K562 (cell line): ENCODE data around the gene DPP3. TPM values are rescaled to one million over a fixed set of nuclear protein-coding genes. Genes with fewer than 3 reads are reported as not detected.

Source experiments
- ATF7 ChIP-seq: fragments of 450-650 bp; IDR thresholded peaks from 2 replicates; pipeline ENCODE4 v1.7.1; 2014; ENCODE audit warnings: mild to moderate bottlenecking, moderate library complexity
- ETS2 ChIP-seq: IDR thresholded peaks from 2 replicates; pipeline ENCODE4 v1.6.1; 2016; ENCODE audit warnings: borderline replicate concordance, missing genetic modification characterization, mild to moderate bottlenecking, moderate library complexity, missing compliant biosample characterization; ENCODE audit not compliant: poor library complexity, severe bottlenecking
- FOS ChIP-seq: IDR thresholded peaks from 3 replicates; pipeline ENCODE4 v1.6.1; 2011; ENCODE audit not compliant: insufficient read length; ENCODE audit errors: extremely low read depth
- FOSL1 ChIP-seq: fragments of 200-800 bp; sonication (Bioruptor generic); conservative IDR thresholded peaks from 2 replicates; pipeline ENCODE4 v1.6.1; 2016; ENCODE audit warnings: missing genetic modification characterization, missing compliant biosample characterization
- HMGN3 ChIP-seq: IDR thresholded peaks from 2 replicates; pipeline ENCODE4 v1.6.1; 2011; ENCODE audit warnings: borderline replicate concordance, low read depth, mild to moderate bottlenecking, mixed read lengths, low read length; ENCODE audit not compliant: insufficient read length; ENCODE audit errors: extremely low read depth
- HNRNPUL1 ChIP-seq: fragments of 200-400 bp; formaldehyde crosslinking; IDR thresholded peaks from 2 replicates; pipeline ENCODE4 v1.6.1; 2017; ENCODE audit warnings: low read length
- SMAD4 ChIP-seq: fragments of 250-450 bp; sonication (Bioruptor Pico); conservative IDR thresholded peaks from 2 replicates; pipeline ENCODE4 v1.8.0; 2021; ENCODE audit warnings: inconsistent platforms, mild to moderate bottlenecking, moderate library complexity
- SP2 ChIP-seq: IDR thresholded peaks from 2 replicates; pipeline ENCODE4 v1.6.1; 2011; ENCODE audit warnings: mild to moderate bottlenecking, low read depth, low read length, moderate library complexity; ENCODE audit not compliant: poor library complexity, severe bottlenecking; ENCODE audit errors: extremely low read depth
- TAL1 ChIP-seq: fragments of 450-650 bp; IDR thresholded peaks from 2 replicates; pipeline ENCODE4 v1.6.1; 2016; ENCODE audit warnings: mild to moderate bottlenecking
- YY1 ChIP-seq, 3 experiments: IDR thresholded peaks; 2 replicates each; pipeline ENCODE4 v1.6.1; 2011; ENCODE audit warnings: low read length in 2 of 3, mild to moderate bottlenecking in 2 of 3, moderate library complexity in 2 of 3, borderline replicate concordance in 1 of 3, control low read depth in 1 of 3, low read depth in 1 of 3; ENCODE audit not compliant: insufficient read depth in 3 of 3, insufficient replicate concordance in 2 of 3, control insufficient read depth in 1 of 3, insufficient read length in 1 of 3; ENCODE audit errors: extremely low read depth in 1 of 3
- ZNF23 ChIP-seq: fragments of 250-450 bp; sonication (Bioruptor Pico); IDR thresholded peaks from 2 replicates; pipeline ENCODE4 v1.4.0; 2020; ENCODE audit warnings: mild to moderate bottlenecking
- ZNF586 ChIP-seq: fragments of 450-650 bp; formaldehyde crosslinking; conservative IDR thresholded peaks from 2 replicates; pipeline ENCODE4 v1.4.0; 2020; ENCODE audit warnings: mild to moderate bottlenecking, moderate library complexity
- ZNF764 ChIP-seq: fragments of 250-450 bp; sonication (Bioruptor Pico); IDR thresholded peaks from 2 replicates; pipeline ENCODE4 v1.4.0; 2020; ENCODE audit warnings: low read depth, mild to moderate bottlenecking, moderate library complexity
- ZNF785 ChIP-seq: fragments of 250-450 bp; sonication (Bioruptor Pico); IDR thresholded peaks from 2 replicates; pipeline ENCODE4 v1.4.0; 2020; ENCODE audit warnings: mild to moderate bottlenecking
- polyA plus RNA-seq, 8 experiments: library from polyadenylated mRNA; depleted of rRNA in 4 of 8; stranded (reverse) in 5 of 8; unstranded in 3 of 8; fragments of >200 nt; fragmentation: Nextera tagmentation in 2 of 8; fragmentation: Illumina TruSeq in 1 of 8; extraction: Ambion mirVana in 2 of 8; extraction: Trizol in 1 of 8; gene quantifications; 2 replicates each; pipeline versions ENCODE4 v1.2.1 to v1.2.3, GENCODE V29; 2011 to 2014; ENCODE audit warnings: inconsistent platforms in 1 of 8, missing spikeins in 1 of 8
- total RNA-seq, 7 experiments: library from RNA; depleted of rRNA in 6 of 7; stranded (reverse); fragments of >200 nt in 6 of 7; fragmentation: Illumina TruSeq in 2 of 7; extraction: Trizol in 2 of 7; gene quantifications; 2 replicates each; pipeline versions ENCODE4 v1.2.1 to v1.2.3, GENCODE V29; 2011 to 2021; ENCODE audit warnings: low replicate concordance in 1 of 7
- TF ChIP-seq, protein P1 (sequence below): fragments of 450-650 bp; IDR thresholded peaks from 2 replicates; pipeline ENCODE4 v1.6.1; 2016
- TF ChIP-seq, protein P2 (sequence below), 2 experiments: fragments of 450-650 bp; IDR thresholded peaks; 2 replicates each; pipeline ENCODE4 v1.6.1; 2018; ENCODE audit warnings: mild to moderate bottlenecking in 2 of 2, low read depth in 1 of 2; ENCODE audit not compliant: partially characterized antibody in 2 of 2
- TF ChIP-seq, protein P3 (sequence below): conservative IDR thresholded peaks from 2 replicates; pipeline ENCODE4 v1.6.1; 2011; ENCODE audit warnings: low read depth, mild to moderate bottlenecking, low read length; ENCODE audit not compliant: control insufficient read depth
- TF ChIP-seq, protein P4 (sequence below): sonication (generic); formaldehyde crosslinking; IDR thresholded peaks from 2 replicates; pipeline ENCODE4 v1.8.0; 2022; ENCODE audit warnings: mild to moderate bottlenecking, missing genetic modification reagents

Gene DPP3
- total and polyA plus RNA-seq, 9 of the 15 experiments (the other 6 are each of a cell fraction or from before 2014, with no cell fraction given): 3.7 to 69.2 (median 43.3) TPM

DNA sequence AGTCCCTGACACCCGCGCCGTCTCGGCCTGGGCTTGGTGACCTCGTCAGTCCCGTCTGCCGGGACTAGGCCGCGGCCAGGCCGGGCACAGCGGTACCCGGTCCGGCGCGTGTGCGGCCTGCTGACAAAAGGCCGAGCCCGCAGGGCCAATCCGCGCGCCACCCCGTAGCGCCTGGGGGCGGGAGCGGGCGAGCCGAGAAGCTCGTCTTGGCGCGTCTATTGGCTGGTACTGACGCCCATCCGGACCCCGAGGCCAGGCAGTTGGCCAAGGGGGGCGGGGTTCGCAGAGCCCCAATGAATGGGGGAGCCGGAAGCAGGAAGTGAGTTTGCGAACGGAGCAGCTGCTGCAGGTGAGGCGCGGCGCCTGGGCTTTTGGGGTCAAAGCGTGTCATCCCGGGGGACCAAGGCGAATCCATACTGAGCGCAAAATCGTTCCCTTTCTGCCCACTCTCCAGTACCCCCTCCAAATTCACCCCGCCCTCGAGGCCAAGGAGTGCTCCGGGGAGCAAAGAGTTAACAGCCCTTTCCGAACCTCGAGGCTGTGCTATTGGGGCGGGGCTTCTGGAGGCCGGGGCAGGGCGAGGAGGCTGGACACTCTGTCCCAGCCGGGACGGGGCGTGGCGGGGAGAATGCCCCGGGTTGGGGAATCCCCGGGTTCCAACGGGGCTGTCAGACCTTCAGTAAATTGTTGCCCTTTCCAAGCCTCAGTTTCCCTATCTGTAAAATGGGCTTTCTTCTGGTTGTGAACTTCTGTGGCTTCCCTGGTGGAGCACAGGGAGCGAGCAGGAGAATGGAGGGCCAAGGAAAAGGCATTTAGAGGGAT, at the start of gene DPP3 (continued):
- no peak for TF ChIP-seq ZNF586 (CRISPR knock-in tag)
- TF ChIP-seq, protein P1, sequence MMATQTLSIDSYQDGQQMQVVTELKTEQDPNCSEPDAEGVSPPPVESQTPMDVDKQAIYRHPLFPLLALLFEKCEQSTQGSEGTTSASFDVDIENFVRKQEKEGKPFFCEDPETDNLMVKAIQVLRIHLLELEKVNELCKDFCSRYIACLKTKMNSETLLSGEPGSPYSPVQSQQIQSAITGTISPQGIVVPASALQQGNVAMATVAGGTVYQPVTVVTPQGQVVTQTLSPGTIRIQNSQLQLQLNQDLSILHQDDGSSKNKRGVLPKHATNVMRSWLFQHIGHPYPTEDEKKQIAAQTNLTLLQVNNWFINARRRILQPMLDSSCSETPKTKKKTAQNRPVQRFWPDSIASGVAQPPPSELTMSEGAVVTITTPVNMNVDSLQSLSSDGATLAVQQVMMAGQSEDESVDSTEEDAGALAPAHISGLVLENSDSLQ: peak; percentile 99
- 0 out of 2 replicates have a peak, but pooled peaks have one; percentile 33 for TF ChIP-seq SMAD4 (CRISPR knock-in tag)
- TF ChIP-seq HNRNPUL1: no peak
- TF ChIP-seq SP2: peak; percentile 80
- TF ChIP-seq, protein P2, sequence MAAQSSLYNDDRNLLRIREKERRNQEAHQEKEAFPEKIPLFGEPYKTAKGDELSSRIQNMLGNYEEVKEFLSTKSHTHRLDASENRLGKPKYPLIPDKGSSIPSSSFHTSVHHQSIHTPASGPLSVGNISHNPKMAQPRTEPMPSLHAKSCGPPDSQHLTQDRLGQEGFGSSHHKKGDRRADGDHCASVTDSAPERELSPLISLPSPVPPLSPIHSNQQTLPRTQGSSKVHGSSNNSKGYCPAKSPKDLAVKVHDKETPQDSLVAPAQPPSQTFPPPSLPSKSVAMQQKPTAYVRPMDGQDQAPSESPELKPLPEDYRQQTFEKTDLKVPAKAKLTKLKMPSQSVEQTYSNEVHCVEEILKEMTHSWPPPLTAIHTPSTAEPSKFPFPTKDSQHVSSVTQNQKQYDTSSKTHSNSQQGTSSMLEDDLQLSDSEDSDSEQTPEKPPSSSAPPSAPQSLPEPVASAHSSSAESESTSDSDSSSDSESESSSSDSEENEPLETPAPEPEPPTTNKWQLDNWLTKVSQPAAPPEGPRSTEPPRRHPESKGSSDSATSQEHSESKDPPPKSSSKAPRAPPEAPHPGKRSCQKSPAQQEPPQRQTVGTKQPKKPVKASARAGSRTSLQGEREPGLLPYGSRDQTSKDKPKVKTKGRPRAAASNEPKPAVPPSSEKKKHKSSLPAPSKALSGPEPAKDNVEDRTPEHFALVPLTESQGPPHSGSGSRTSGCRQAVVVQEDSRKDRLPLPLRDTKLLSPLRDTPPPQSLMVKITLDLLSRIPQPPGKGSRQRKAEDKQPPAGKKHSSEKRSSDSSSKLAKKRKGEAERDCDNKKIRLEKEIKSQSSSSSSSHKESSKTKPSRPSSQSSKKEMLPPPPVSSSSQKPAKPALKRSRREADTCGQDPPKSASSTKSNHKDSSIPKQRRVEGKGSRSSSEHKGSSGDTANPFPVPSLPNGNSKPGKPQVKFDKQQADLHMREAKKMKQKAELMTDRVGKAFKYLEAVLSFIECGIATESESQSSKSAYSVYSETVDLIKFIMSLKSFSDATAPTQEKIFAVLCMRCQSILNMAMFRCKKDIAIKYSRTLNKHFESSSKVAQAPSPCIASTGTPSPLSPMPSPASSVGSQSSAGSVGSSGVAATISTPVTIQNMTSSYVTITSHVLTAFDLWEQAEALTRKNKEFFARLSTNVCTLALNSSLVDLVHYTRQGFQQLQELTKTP (IDR thresholded peaks at IDR 0.05; ENCODE audit: low read depth in 1 of 2, partially characterized antibody in 2 of 2): peak in 1 of 2 experiments; percentile 55
- peak; percentile 80 for TF ChIP-seq HMGN3
- TF ChIP-seq ETS2 (tag): no peak
- TF ChIP-seq, protein P3, sequence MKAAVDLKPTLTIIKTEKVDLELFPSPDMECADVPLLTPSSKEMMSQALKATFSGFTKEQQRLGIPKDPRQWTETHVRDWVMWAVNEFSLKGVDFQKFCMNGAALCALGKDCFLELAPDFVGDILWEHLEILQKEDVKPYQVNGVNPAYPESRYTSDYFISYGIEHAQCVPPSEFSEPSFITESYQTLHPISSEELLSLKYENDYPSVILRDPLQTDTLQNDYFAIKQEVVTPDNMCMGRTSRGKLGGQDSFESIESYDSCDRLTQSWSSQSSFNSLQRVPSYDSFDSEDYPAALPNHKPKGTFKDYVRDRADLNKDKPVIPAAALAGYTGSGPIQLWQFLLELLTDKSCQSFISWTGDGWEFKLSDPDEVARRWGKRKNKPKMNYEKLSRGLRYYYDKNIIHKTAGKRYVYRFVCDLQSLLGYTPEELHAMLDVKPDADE: peak; percentile 66
- no peak for TF ChIP-seq TAL1
- 0 out of 2 replicates have a peak, but pooled peaks have one; percentile 51 for TF ChIP-seq FOSL1 (tag)
- peak; percentile 86 for TF ChIP-seq FOS
- TF ChIP-seq ZNF785 (CRISPR knock-in tag): no peak
- peak; percentile 77 for TF ChIP-seq ATF7
- no peak for TF ChIP-seq ZNF23
- TF ChIP-seq ZNF764 (CRISPR knock-in tag): no peak
- TF ChIP-seq YY1 (IDR thresholded peaks at IDR 0.05; ENCODE audit: borderline replicate concordance in 1 of 3, control insufficient read depth in 1 of 3, extremely low read depth in 1 of 3, insufficient read depth in 3 of 3, insufficient read length in 1 of 3, insufficient replicate concordance in 2 of 3, low read depth in 1 of 3, low read length in 2 of 3): peak in 1 of 3 experiments; percentile 10
- TF ChIP-seq, protein P4, sequence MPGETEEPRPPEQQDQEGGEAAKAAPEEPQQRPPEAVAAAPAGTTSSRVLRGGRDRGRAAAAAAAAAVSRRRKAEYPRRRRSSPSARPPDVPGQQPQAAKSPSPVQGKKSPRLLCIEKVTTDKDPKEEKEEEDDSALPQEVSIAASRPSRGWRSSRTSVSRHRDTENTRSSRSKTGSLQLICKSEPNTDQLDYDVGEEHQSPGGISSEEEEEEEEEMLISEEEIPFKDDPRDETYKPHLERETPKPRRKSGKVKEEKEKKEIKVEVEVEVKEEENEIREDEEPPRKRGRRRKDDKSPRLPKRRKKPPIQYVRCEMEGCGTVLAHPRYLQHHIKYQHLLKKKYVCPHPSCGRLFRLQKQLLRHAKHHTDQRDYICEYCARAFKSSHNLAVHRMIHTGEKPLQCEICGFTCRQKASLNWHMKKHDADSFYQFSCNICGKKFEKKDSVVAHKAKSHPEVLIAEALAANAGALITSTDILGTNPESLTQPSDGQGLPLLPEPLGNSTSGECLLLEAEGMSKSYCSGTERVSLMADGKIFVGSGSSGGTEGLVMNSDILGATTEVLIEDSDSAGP (CRISPR knock-in tag): no peak
